DND-41 (cell line): ENCODE results near the gene OR11G2.
A peak's percentile ranks its signal among the peaks of the same experiment; 100 is the strongest.

ENCODE experiments used
- ATAC-seq: fragments of 200-7000 bp; cut with Tn5 transposase; 3 replicates; pipeline ENCODE4 v1.9.1; 2021; ENCODE audit warnings: low read depth; ENCODE audit not compliant: insufficient read depth
- DNase-seq: peaks from one replicate; pipeline ENCODE4 v3.0.0-alpha.2; 2020
- H2AFZ ChIP-seq: 2 replicates; pipeline ENCODE4 v1.6.0; 2012; ENCODE audit warnings: low read depth, low read length
- H3K27ac ChIP-seq: 2 replicates; pipeline ENCODE4 v1.5.1; 2012; ENCODE audit warnings: low read length, inconsistent platforms
- H3K27me3 ChIP-seq: fragments of 200-600 bp; sonication (generic); 2 replicates; pipeline ENCODE4 v1.6.0; 2012; ENCODE audit warnings: low read length, mild to moderate bottlenecking, inconsistent platforms; ENCODE audit not compliant: insufficient read depth, poor library complexity
- H3K36me3 ChIP-seq: 2 replicates; pipeline ENCODE4 v1.5.1; 2012; ENCODE audit warnings: low read length, inconsistent platforms; ENCODE audit not compliant: insufficient read depth
- H3K4me1 ChIP-seq: 2 replicates; pipeline ENCODE4 v1.5.1; 2012; ENCODE audit warnings: mild to moderate bottlenecking, low read length; ENCODE audit not compliant: insufficient read depth
- H3K4me2 ChIP-seq: 2 replicates; pipeline ENCODE4 v1.6.0; 2012; ENCODE audit warnings: mild to moderate bottlenecking, moderate library complexity, low read length, inconsistent platforms; ENCODE audit not compliant: insufficient read depth
- H3K4me3 ChIP-seq, 2 experiments: fragments of 200-600 bp in 1 of 2; shearing (Covaris generic) in 1 of 2; 2 replicates each; pipeline ENCODE4 v1.5.1; 2012 to 2016; ENCODE audit warnings: inconsistent platforms in 2 of 2, low read length in 2 of 2, mild to moderate bottlenecking in 2 of 2, low read depth in 1 of 2, moderate library complexity in 1 of 2
- H3K79me2 ChIP-seq: 2 replicates; pipeline ENCODE4 v1.6.0; 2012; ENCODE audit warnings: low read length, inconsistent platforms; ENCODE audit not compliant: insufficient read depth
- H3K9ac ChIP-seq: 2 replicates; pipeline ENCODE4 v1.6.0; 2012; ENCODE audit warnings: low read depth, mild to moderate bottlenecking, inconsistent platforms, low read length, moderate library complexity
- H3K9me3 ChIP-seq: 2 replicates; pipeline ENCODE4 v1.5.1; 2012; ENCODE audit warnings: low read length, moderate library complexity, mild to moderate bottlenecking, inconsistent platforms; ENCODE audit not compliant: insufficient read depth, severe bottlenecking
- H4K20me1 ChIP-seq: 2 replicates; pipeline ENCODE4 v1.6.0; 2012; ENCODE audit warnings: low read length; ENCODE audit not compliant: insufficient read depth
- CTCF ChIP-seq: IDR thresholded peaks from 2 replicates; pipeline ENCODE4 v1.5.1; 2012; ENCODE audit warnings: borderline replicate concordance, low read length, moderate library complexity, mild to moderate bottlenecking; ENCODE audit not compliant: poor library complexity, severe bottlenecking; ENCODE audit errors: extremely low read depth
- EZH2 ChIP-seq: IDR thresholded peaks from 3 replicates; pipeline ENCODE4 v1.6.1; 2012; ENCODE audit warnings: borderline replicate concordance, low read depth, mild to moderate bottlenecking, moderate library complexity, low read length, inconsistent platforms; ENCODE audit not compliant: severe bottlenecking

OR11G2 gene

DNA sequence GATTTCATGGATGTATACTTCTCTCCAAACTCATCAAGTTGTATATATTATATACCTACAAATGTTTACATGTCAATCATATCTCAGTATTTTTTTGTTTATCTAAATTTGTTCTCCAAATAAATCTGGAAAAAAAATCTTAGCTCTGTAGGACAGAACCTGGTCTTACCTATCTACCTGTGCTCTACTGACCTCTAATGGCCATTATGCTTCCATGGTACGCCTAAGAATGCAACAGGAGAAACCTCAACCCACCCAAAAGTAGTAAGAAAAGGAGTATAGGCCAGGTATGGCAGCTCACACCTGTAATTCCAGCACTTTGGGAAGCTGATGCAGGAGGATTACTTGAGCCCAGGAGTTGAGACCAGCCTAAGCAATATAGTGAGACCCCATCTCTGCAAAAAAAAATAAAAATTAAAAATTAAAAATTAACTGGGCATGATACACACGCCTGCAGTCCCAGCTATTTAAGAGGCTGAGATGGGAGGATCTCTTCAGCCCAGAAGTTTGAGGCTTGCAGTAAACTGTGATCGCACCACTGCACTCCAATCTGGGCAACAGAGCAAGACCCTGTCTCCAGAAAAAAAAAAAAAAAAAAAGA is 57.0 kb downstream of the OR11G2 start:
- no peak; the same call in 2 of the 3 replicates for ATAC-seq
- peak; percentile 53 for TF ChIP-seq CTCF
- TF ChIP-seq EZH2: no peak
- H3K27ac ChIP-seq: no peak overlapping the region
- no peaks in the 10 kb centered on the region for H3K36me3 ChIP-seq
- H3K4me2 ChIP-seq: no peak overlapping the region
- H3K4me3 ChIP-seq: no peak overlapping the region
- H3K4me1 ChIP-seq: no peaks in the 10 kb centered on the region
- no peaks in the 10 kb centered on the region for H3K27me3 ChIP-seq
- no peak for DNase-seq
- H3K79me2 ChIP-seq: no peaks in the 10 kb centered on the region
- no peak overlapping the region for H3K9ac ChIP-seq
- no peaks in the 10 kb centered on the region for H4K20me1 ChIP-seq
- no peaks in the 10 kb centered on the region for H3K9me3 ChIP-seq
- H2AFZ ChIP-seq: no peak overlapping the region
